Stimulated activated CD8-positive, alpha-beta memory T cell treated with anti-CD3 and anti-CD28 coated beads, Interleukin-12 subunit alpha, Interleukin-12 subunit beta, amount 100 ng/mL, for 1 hour (primary cell): Measurements from ENCODE around the gene NDOR1.

Experiments
- DNase-seq: peaks from one replicate; pipeline ENCODE4 v3.0.0-alpha.2; 2020; ENCODE audit warnings: low read depth

Gene NDOR1

DNA sequence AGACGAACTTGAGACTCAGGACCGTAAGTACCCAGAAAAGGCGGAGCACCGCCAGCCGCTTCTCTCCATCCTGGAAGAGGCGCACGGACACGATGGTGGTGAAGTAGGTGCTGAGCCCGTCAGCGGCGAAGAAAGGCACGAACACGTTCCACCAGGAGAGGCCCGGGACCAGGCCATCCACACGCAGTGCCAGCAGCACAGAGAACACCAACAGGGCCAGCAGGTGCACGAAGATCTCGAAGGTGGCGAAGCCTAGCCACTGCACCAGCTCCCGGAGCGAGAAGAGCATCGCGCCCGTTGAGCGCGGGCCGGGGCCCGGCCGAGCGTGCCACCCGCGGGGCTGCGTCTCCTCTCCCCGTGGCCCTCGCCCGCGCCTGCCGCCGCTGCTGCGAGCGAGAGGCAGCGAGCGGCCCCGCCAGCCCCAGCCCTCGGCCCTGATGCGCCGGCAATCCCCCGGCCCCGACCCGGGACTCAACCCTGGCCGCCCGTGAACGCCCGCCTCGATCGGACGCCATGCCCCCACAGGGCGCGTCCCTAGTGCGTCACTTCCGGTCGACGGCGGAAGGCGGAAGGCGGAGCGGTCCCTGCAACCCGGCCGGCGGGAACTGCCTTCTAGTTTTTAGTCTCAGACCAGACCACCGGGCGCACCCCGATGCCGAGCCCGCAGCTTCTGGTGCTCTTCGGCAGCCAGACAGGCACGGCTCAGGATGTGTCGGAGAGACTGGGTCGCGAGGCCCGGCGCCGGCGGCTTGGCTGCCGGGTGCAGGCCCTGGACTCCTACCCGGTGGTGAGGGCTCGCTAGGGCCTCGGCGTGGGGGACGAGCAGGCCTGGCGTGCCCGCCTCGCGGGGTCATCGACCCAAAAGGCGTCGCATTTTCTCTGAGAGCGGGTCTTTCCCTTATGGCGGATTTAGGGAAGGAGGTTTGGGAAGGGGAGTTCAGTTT lies at the start of gene NDOR1, which contains the start of gene TMEM203:
Gene NDOR1, plus strand, starts transcription at position 575 of the 944 bp plus-strand sequence. Its CDS starts 78 bp downstream, at position 653.
Gene TMEM203, minus strand, starts transcription at position 523 of the 944 bp plus-strand sequence. Its CDS starts 234 bp downstream, at position 289.
- DNase-seq, result peak; percentile 91

DNA sequence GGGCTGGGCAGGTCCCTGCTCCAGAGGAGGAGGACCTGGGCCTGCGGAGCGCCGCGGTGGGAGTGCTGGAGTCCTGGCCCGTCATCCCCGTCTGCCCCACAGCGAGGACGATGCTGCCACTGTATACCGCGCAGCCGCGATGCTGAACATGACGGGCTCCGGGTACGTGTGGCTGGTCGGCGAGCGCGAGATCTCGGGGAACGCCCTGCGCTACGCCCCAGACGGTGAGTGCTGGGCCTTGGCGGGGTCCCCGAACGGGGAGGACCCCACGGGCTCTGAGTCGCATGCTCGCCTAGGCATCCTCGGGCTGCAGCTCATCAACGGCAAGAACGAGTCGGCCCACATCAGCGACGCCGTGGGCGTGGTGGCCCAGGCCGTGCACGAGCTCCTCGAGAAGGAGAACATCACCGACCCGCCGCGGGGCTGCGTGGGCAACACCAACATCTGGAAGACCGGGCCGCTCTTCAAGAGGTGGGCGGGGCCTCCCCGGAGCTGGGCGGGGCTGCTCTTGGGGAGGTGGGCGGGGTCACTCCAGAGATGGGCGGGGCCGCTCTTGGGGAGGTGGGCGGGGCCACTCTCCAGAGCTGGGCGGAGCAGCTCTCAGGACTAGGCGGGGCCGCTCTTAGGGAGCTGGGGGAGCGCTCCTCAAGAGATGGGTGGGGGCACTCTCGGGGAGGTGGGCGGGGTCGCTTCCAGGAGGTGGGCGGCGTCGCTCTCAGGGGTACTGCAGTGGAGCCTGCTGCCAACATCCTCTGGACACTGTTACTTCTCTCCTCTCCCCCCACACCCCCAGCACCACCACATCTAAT lies 48.7 kb upstream of the NDOR1 start:
- DNase-seq, result peak; percentile 30

DNA sequence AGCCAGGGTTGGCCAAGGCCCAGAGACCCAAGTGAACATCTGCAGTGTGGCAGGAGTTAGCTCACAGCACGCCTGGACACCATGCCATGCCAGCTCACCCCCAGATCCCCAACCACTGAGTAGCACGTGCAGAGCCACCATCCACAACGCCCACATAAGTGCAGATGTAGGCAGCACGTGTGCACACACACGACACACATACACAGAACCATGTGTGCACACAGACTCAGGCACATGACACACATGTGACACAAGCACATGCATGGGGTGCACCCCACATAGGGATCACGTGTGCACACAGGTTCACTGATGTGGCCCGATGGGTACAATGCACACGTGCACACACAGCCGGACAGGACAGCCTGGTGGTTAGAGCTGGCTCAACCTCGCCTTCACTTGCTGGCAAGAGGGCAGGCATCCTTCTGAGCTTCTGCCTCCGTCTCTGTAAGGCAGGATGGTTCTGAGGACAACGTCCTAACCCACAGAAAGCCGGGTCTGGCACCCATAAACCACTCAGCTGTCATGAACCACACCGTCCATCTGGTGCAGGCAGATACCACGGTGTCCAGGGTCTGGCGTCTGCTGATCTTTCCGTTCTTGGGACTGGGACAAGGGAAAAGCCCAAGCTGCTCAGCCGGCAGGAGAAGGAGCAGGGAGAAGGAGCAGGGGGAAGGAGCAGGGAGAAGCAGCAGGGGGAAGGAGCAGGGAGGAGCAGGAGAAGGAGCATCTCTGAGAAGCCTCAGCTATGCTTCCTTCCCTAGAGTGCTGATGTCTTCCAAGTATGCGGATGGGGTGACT lies 47.7 kb upstream of the NDOR1 start:
- no peak for DNase-seq

DNA sequence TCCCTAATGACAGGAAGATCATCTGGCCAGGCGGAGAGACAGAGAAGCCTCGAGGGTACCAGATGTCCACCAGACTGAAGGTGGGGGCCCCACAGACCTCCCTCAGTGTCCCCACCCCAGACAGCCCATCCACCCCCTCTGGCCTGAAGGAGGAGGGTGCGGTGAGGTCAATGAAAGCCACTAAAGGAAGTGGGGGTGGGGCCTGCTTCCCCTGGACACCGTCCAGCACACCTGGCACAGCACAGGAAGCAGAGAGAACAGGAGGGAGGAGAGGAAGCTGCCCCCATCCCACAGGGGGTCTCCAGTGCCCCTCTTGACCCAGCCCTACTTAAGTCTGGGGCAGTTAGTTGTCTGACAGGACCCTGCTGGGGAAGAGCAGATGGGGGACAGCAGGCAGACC lies 46.9 kb upstream of the NDOR1 start:
- no peak for DNase-seq

DNA sequence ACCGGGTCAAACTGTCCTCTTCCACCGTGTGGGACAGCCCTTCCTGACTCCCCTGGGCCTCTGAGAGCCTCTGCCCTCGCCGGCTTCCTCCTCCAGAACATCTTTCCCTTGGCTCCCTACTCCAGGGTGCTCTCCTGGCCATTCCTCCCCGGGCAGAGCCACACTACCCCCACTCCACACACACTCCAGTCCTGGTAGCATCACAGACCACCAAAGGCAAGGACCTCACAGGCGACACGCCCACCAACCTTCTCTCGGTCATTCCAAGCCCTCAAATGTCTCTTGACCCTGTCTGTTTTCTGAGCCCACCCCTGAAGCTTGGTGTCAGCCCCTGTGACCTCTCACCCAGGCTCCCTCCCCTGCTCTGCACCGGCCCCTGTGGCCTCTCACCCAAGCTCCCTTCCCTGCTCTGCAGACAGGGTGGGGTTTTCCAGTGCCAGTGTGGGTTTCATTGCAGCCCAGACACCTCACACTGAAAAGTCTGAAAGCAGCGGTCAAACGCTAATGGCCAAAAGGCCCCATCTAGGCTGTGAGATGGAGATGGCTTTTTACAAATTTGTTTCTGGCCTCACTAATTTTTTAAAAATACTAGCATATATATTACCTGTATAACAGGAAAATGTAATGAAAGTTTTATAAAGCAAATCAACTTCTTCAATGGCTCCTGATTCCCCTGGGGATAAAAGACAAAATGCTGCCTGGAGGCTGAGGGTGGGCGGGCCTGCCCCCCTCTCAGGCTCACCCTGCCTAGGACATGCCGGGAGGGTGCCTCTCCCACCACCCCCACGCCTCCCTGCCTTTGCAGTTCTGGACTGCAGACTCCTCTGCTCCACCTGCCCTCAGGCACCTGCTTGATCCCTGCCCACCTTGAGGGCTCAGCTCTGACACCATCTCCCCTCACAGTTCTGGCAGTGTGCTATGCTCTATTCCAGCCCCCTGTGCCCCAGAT lies 46.1 kb upstream of the NDOR1 start:
- DNase-seq, result no peak

DNA sequence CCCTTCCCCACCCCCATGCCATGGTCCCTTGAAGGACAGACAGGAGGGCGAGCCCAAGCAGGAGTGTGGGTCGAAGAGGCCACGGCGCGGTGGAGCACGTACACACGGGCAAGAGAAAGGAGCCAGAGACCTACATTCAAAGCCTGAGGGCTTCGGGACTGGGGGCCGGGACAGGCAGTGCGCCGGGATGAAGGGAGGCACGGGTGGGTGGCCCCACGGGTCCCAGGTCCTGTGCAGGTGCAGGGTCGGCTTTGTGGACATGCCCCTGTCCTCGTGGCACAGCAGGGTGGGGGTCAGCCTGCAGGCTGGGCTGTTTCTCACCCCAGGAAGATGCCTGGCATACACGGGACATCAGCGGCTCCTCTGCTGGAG lies 45.5 kb upstream of the NDOR1 start:
- no peak for DNase-seq

DNA sequence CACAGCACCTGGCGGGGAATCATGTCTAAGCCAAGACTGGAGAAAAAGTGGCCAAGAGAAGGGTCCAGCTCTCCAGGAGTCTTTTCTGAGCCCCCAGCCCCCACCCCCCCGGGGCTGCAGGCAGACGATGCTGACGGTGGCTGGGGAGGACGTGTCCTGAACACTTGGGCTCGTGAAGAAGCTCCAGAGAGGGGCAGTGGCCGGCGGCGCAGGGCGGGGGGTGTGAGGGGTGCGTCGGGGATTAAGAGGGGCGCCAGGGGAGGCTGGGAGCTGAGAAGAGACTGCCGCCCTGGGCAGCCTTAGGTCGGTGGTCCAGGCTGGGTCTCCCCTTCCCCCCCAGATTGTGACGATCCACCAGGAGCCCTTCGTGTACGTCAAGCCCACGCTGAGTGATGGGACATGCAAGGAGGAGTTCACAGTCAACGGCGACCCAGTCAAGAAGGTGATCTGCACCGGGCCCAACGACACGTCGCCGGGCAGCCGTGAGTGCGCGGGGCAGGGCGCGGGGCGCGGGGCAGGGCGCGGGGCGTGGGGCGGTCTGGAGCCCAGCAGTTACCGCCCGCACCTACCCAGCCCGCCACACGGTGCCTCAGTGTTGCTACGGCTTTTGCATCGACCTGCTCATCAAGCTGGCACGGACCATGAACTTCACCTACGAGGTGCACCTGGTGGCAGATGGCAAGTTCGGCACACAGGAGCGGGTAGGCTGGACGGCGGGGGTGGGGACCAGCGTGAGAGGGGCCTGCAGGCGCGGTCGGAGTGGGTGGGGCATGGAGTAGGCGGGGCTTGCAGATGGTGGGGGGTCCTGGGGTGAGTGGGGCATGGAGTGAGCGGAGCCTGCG lies 44.6 kb upstream of the NDOR1 start:
- DNase-seq, result no peak

DNA sequence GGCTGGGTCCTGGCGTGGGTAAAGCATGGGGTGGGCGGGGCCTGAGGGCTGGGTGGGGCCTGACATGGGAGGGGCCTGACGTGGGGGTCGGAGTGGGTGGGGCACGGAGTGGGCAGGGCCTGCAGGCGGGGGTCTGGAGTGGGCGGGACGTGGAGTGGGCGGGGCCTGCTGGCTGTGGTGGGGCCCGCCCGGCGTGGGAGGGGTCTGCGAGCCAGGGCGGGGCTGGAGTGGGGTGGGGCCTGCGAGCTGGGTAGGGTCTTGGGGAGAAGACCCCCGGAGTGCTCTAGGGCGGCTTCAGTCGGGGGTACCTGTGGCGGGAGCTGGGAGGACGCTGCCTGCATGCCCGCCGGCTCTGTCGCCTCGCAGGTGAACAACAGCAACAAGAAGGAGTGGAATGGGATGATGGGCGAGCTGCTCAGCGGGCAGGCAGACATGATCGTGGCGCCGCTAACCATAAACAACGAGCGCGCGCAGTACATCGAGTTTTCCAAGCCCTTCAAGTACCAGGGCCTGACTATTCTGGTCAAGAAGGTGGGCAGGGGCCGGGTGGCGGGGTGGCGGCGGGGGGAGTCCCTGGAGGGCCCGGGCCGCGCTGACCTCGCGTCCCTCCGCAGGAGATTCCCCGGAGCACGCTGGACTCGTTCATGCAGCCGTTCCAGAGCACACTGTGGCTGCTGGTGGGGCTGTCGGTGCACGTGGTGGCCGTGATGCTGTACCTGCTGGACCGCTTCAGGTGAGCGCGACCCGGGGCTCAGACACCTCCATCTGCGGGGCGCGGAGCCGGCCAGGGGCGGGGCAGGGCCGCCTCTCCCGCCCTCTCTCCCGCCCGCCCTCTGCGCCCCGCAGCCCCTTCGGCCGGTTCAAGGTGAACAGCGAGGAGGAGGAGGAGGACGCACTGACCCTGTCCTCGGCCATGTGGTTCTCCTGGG lies 43.7 kb upstream of the NDOR1 start:
- DNase-seq, result no peak

DNA sequence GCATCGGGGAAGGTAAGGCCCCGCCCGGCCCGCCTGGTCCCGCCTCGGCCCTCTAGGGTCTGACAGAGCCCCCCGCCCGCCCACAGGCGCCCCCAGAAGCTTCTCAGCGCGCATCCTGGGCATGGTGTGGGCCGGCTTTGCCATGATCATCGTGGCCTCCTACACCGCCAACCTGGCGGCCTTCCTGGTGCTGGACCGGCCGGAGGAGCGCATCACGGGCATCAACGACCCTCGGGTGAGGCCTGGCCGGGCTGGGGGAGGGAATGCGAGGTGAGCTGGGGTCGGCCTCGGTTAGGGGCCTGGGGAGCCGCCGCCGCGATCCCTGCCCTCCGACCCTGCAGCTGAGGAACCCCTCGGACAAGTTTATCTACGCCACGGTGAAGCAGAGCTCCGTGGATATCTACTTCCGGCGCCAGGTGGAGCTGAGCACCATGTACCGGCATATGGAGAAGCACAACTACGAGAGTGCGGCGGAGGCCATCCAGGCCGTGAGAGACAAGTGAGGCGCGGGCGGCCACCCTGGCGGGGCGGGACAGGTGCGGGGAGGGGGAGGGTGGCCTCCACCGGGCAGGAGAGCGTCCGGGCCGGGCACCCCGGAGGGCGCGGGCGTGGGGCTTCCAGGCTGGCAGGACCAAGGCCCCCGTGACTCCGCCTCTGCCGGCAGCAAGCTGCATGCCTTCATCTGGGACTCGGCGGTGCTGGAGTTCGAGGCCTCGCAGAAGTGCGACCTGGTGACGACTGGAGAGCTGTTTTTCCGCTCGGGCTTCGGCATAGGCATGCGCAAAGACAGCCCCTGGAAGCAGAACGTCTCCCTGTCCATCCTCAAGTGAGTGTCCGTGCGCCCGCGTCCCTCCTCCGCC lies 42.8 kb upstream of the NDOR1 start:
- no peak for DNase-seq

DNA sequence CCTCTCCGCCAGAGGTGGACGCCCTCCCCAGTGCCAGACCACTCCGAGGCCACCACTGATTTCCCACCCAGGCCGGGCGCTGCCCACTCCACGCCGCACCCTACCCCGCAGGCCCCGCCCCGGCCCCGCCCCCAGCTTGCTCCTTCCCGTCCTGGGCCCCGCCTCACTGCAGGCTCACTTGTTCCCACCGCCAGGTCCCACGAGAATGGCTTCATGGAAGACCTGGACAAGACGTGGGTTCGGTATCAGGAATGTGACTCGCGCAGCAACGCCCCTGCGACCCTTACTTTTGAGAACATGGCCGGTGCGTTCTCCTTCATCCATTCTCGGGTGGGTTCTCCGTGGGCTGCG lies 42.2 kb upstream of the NDOR1 start:
- DNase-seq, result no peak

DNA sequence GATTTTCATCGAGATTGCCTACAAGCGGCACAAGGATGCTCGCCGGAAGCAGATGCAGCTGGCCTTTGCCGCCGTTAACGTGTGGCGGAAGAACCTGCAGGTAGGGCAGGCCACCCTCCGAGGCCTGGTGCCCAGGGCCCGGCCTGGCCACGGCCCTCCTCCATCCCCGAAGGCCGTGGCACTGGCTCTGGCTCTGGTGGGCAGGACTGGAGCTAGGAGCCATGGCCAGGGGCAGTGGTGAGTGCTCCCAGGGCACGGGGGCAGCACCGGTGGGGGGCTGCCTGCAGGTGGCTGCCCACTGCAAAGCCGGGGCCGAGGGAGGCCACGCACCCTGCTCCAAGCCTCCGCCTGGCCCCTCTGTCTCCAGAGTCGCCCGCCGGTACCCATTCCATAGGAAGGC lies 41.7 kb upstream of the NDOR1 start:
- no peak for DNase-seq

DNA sequence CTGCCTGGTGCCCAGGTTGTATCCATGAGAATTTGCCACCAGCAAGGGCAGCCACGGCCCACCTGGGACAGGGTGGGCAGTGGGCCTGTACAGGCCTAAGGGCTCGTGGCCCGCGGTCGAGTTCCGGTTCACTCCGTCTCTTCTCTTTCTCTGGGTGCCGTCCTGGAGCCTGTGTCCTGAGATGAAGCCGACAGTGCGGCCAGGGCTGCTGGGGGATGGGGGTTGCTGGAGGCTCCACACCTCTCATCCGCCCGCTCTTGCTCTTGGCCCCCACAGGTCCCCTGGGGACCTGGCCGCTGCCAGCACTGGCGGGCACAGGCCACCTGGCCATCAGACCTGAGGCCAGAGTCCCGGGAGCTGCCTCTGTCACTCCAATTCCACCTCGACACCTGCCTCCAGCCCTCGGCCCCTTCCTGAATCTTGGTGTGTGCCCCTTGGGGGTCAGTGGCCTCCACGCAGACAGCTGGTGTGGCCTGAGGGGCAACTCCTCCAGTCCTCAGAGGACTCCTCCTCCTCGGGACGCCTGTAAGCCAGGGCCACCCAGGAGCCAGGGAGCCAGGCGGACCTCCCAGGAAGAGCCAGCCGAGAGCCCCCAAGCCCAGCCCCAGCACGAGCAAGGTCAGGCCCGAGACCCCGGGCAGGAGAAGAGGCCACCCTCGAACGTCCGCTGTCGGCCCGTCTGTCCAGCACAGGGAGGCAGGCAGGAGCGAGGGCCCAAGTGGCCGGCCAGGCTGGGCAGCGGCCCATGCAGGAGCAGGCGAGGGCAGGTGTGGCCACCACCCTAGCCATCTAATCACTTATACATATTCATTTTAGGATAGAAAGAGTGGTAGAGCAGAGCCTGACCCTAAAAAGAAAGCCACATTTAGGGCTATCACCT lies 40.9 kb upstream of the NDOR1 start:
- no peak for DNase-seq

DNA sequence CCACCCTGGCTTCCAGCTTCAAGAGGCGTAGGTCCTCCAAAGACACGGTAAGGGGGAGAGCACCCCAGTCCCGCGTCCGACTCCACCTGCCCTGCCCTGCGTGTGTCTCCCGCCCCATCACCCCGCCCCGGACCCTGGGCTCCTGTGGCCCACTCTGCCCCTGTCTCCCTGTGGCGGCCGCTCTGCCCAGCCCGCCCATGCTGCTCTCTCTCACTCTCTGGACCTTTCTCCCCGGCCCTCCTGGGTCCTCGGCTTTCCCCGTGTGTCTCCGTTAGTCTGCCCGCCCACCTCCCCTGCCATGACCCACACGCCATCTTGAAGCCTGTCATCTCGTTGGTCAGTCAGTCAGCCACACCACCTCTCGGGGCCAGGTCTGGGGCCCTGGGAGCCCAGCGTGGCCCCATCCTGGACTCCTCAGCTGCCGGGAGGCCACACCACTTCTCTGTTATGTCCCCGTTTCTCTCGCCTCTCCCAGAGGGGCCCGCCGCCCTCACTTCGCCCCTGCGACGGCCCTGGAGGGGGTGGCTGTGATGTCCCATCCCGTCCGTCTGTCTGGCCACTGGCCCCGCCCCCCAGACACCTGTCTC lies 40.2 kb upstream of the NDOR1 start:
- no peak for DNase-seq

DNA sequence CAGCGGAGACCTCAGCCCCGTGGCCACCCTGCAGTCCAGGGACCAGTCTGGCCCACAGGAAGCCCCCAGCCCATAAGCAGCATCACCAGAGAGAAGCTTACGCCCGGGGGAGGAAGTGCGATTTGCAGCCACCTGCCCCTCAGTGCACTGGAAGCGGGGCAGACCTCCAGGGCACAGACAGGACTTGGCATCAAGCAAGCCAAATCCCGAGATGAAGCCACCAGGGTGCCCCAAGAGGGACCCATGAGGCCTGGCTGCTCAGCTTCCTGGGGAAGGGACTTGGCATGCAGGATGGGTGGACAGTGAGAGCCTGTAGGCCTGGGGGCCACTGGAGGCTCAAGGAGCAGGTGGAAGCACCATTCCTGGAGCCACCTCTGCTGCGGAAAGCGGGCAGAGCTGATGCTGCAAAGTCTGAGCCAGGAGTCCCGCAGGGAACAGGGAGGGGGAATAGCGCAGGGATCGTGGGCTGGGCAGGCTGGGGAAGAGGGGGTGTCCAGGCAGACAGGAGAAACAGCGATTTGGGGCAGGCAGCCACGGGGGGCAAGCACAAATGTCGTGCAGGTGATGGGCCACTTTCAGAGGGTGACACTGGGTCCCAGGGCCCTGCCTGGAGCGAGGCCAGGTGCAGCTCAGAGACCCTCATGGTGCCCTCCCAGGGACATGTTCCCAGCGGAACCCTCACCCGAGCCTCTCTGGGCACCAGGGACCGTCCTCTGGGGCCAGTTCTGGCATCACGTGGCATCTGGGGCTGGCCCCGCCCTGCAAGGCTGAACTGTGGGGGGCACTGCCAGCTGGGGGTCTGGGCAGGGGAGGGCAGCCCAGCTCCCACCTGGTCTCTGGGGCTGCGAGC lies 38.9 kb upstream of the NDOR1 start:
- DNase-seq, result no peak

DNA sequence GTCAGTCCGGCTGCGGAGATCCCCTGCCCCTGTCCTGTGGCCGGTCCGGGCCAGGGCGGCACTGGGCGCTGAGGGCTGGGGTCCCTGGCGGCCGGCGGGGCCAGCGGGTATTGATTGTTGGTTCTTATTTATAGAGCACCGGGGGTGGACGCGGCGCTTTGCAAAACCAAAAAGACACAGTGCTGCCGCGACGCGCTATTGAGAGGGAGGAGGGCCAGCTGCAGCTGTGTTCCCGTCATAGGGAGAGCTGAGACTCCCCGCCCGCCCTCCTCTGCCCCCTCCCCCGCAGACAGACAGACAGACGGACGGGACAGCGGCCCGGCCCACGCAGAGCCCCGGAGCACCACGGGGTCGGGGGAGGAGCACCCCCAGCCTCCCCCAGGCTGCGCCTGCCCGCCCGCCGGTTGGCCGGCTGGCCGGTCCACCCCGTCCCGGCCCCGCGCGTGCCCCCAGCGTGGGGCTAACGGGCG lies 38.2 kb upstream of the NDOR1 start:
- DNase-seq, result no peak
